GM10248 (cell line): ENCODE results near the gene SAAL1.
A peak's percentile ranks its signal among the peaks of the same experiment; 100 is the strongest.
"Not testable (repeated sequence)": the region's sequence is repeated elsewhere in the genome, so short reads cannot be mapped to it uniquely, and the experiment has no call there.

Experiments used
- CTCF ChIA-PET: fragments of 300-600 bp; sonication (Branson Sonifier 250); formaldehyde crosslinking; extraction: SDS; loops from one replicate; lab custom pipeline; 2021; ENCODE audit warnings: antibody characterized with exemption; lab: Yijun Ruan, JAX
- POLR2A ChIA-PET: fragments of 350-650 bp; sonication (Branson Sonifier 250); formaldehyde crosslinking; extraction: SDS; loops from one replicate; lab custom pipeline; 2020; ENCODE audit warnings: antibody characterized with exemption; lab: Yijun Ruan, JAX
- DNase-seq: peaks from one replicate; pipeline ENCODE4 v3.0.0; 2012; ENCODE audit errors: extremely low spot score
- TF ChIP-seq, protein P1 (sequence below): IDR thresholded peaks from 2 replicates; pipeline ENCODE4 v1.5.1; 2012; ENCODE audit warnings: mild to moderate bottlenecking, low read depth; ENCODE audit errors: extremely low read depth, missing control alignments, control extremely low read depth

The SAAL1 gene

DNA sequence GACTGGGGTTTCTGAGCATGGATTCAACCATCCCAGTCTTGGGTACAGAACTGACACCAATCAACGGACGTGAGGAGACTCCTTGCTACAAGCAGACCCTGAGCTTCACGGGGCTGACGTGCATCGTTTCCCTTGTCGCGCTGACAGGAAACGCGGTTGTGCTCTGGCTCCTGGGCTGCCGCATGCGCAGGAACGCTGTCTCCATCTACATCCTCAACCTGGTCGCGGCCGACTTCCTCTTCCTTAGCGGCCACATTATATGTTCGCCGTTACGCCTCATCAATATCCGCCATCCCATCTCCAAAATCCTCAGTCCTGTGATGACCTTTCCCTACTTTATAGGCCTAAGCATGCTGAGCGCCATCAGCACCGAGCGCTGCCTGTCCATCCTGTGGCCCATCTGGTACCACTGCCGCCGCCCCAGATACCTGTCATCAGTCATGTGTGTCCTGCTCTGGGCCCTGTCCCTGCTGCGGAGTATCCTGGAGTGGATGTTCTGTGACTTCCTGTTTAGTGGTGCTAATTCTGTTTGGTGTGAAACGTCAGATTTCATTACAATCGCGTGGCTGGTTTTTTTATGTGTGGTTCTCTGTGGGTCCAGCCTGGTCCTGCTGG is 31.4 kb upstream of the SAAL1 start:
- CTCF ChIA-PET = no interaction called here
- TF ChIP-seq, protein P1, sequence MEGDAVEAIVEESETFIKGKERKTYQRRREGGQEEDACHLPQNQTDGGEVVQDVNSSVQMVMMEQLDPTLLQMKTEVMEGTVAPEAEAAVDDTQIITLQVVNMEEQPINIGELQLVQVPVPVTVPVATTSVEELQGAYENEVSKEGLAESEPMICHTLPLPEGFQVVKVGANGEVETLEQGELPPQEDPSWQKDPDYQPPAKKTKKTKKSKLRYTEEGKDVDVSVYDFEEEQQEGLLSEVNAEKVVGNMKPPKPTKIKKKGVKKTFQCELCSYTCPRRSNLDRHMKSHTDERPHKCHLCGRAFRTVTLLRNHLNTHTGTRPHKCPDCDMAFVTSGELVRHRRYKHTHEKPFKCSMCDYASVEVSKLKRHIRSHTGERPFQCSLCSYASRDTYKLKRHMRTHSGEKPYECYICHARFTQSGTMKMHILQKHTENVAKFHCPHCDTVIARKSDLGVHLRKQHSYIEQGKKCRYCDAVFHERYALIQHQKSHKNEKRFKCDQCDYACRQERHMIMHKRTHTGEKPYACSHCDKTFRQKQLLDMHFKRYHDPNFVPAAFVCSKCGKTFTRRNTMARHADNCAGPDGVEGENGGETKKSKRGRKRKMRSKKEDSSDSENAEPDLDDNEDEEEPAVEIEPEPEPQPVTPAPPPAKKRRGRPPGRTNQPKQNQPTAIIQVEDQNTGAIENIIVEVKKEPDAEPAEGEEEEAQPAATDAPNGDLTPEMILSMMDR = no peak
- DNase-seq = no peak
- POLR2A ChIA-PET = no interaction called here

DNA sequence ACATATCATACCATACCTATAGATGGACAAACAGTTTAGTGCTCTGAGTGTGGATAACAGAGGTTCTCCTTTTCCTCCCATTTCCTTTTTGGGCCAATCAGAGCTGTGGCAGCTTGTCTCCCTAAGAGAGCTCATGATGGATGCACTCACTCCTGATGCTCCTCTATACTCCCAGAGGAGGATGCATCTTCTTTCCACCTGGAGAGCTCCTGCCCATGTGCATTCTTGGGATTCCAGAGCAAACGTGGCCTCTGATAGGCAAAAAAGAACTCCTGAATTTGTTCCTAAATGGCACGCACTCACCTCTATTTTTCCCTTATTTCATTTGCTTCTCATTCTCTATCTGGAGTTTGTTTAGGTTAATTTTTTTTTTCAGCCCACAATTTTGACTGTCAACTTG is 29.4 kb upstream of the SAAL1 start:
- CTCF ChIA-PET = interaction anchor here (1.2 kb wide), 1 partner anchor 20 kb away, joined by 4 read pairs; no protein-coding TSS in a partner anchor
- POLR2A ChIA-PET = no interaction called here
- TF ChIP-seq, protein P1 = no peak
- DNase-seq = no peak

DNA sequence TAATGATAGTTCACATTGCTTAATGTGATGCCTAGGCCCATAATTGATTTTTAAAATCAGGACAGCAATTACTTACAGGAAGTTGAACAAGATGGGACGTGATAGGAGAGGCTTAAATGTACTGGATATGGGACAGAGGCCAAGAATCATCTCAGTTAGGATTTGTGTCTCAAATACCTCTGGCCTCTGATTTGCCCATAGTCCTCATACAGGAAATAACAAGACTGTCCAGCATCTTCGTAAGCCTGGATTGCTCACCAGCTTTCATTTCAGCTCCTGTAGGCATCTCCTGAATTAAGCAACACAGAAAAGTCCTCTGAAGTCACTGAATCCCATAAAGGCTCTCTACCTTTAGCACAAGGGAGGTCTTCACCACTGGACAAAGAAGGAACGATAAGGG is 26.5 kb upstream of the SAAL1 start, which contains the start of gene MRGPRX3:
TSS of gene MRGPRX3 (plus strand) at position 231 of the 400 bp plus-strand sequence. CDS start 4,632 bp downstream, outside the sequence.
- POLR2A ChIA-PET = no interaction called here
- TF ChIP-seq, protein P1 = no peak
- CTCF ChIA-PET = interaction anchor here (1.2 kb wide), 2 partner anchors 17 to 21 kb away, joined by 4 to 5 read pairs; no protein-coding TSS in a partner anchor
- DNase-seq = no peak

DNA sequence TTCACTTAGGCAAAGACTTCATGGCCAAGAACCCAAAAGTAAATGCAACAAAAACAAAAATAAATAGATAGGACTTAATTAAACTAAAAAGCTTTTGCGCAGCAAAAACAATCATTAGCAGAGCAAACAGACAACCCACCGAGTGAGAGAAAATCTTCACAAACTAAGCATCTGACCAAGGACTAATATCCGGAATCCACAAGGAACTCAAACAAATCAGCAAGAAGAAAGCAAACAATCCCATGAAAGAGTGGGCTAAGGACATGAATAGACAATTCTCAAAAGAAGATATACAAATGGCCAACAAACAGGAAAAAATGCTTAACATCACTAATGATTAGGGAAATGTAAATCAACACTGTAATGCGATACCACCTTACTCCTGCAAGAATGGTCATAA is 25.2 kb upstream of the SAAL1 start:
- DNase-seq, CTCF ChIA-PET, POLR2A ChIA-PET: not testable (repeated sequence)

DNA sequence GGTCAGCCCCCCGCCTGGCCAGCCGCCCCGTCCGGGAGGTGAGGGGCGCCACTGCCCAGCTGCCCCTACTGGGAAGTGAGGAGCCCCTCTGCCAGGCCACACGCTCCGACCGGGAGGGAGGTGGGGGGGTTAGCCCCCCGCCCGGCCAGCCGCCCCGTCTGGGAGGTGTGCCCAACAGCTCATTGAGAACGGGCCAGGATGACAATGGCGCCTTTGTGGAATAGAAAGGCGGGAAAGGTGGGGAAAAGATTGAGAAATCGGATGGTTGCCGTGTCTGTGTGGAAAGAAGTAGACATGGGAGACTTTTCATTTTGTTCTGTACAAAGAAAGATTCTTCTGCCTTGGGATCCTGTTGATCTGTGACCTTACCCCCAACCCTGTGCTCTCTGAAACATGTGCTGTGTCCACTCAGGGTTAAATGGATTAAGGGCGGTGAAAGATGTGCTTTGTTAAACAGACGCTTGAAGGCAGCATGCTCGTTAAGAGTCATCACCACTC is 15.5 kb upstream of the SAAL1 start:
- DNase-seq, CTCF ChIA-PET, POLR2A ChIA-PET: not testable (repeated sequence)

DNA sequence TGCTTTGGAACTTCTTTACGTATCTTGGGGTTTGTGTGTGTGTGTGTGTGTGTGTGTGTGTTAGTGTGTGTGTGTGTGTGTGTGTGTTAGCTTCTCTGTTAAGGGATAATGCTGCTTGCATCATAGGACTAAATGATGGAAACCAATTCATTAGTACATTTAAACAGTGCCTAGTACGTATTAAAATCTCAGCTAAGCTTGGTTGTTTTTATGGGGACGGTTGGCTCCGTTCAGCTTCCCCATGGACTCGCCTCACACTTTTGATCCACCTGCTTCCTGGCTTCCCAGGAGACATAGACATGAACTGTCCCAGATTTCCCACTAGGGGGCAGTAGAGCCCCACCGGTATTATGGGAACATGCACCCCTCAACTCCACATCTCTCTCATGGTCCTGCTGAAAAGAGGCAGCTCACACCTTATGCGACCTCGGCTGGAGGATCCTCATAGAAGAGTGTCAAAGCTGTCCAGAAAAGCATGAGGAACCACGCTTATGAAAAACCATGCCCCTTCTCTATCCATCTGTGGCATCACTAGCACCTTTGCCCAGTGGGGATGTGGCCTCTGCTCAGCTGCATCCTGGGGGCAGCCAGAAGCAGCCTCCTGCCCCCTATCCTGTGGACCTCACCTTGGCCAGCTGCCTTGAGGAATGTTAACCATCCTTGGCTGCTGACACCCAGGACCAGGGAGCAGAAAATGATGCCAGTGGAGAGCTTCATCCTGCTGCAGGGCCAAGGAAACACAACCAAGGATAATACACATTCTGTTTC is 9.7 kb upstream of the SAAL1 start:
- POLR2A ChIA-PET = interaction anchor here (0.6 kb wide), 2 partner anchors 101 to 441 kb away, joined by 3 read pairs; no protein-coding TSS in a partner anchor
- TF ChIP-seq, protein P1 = peak; percentile 80
- CTCF ChIA-PET = interaction anchor here (0.7 to 5.3 kb wide), 92 partner anchors 10 to 687 kb away, joined by 3 to 90 read pairs (median 4); partner anchors contain the start of genes LDHA, MRGPRX3, MRGPRX4 and SAAL1
- peak; percentile 81 for DNase-seq

DNA sequence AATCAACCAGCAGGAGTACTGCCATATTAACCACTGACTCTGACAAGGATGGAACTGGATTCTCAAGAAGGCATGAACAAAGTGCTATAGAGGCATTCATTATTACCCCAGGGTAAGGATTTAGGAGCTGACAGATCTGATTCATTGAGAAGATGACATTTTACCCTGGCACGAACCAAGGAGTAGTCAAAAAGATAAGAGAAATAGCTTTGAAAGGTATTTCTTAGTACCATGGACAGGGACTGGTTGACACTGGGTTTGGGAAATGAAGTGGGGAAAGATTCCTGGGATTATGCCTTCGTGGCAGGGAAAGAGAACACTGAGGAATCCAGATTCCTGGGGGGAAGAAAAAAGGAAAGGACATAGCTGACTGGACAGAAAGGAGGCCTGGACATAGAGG is 5.1 kb upstream of the SAAL1 start:
- POLR2A ChIA-PET = no interaction called here
- CTCF ChIA-PET = interaction anchor here (0.8 to 1.7 kb wide), 12 partner anchors 12 to 692 kb away, joined by 3 to 6 read pairs (median 4); partner anchors contain the start of gene MRGPRX3
- DNase-seq = no peak
- TF ChIP-seq, protein P1 = no peak
